ENCODE results near the gene GPR84. TPM values are rescaled to one million over a fixed set of nuclear protein-coding genes. Genes with fewer than 3 reads are reported as not detected.

GPR84 gene
- total and polyA plus RNA-seq, 2 of the 13 experiments (the other 11 are each of a cell fraction or from before 2014, with no cell fraction given) = not detected

GRCh38 chr12:54324617-54325441 is 39.5 kb downstream of the GPR84 start, which contains the start of gene COPZ1 (continued):
- TF ChIP-seq MXD3 (CRISPR knock-in tag; IDR thresholded peaks at IDR 0.05) = peak; percentile 71
- no peak for TF ChIP-seq LCORL (IDR thresholded peaks at IDR 0.05)
- peak; percentile 45; the same call in 1 of the 2 replicates for TF ChIP-seq LCORL (CRISPR knock-in tag; IDR thresholded peaks at IDR 0.05)
- peak; percentile 55 for TF ChIP-seq MIXL1 (CRISPR knock-in tag; IDR thresholded peaks at IDR 0.05)
- TF ChIP-seq TGIF2 (CRISPR knock-in tag; IDR thresholded peaks at IDR 0.05) = peak; percentile 30; the same call in 1 of the 2 replicates
- TF ChIP-seq NFYB (CRISPR knock-in tag; IDR thresholded peaks at IDR 0.05) = peak; percentile 96
- TF ChIP-seq NFE2L2 (IDR thresholded peaks at IDR 0.05; ENCODE audit: low read length) = no peak
- peak; percentile 96 for TF ChIP-seq YY1 (IDR thresholded peaks at IDR 0.05; ENCODE audit: insufficient read depth, insufficient replicate concordance, low read depth, low read length)
- peak; percentile 64; the same call in 1 of the 2 replicates for TF ChIP-seq ZNF136 (CRISPR knock-in tag; IDR thresholded peaks at IDR 0.05; ENCODE audit: low read depth)
- TF ChIP-seq NFRKB (IDR thresholded peaks at IDR 0.05) = peak; percentile 93
- TF ChIP-seq TERF1 (CRISPR knock-in tag; IDR thresholded peaks at IDR 0.05) = no peak
- TF ChIP-seq ZNF318 (CRISPR knock-in tag; IDR thresholded peaks at IDR 0.05) = no peak
- 0 out of 2 replicates have a peak, but pooled peaks have one; percentile 20 for TF ChIP-seq IKZF5 (CRISPR knock-in tag; IDR thresholded peaks at IDR 0.05)
- TF ChIP-seq GABPB1 (CRISPR knock-in tag; IDR thresholded peaks at IDR 0.05) = peak; percentile 46; the same call in 1 of the 2 replicates
- TF ChIP-seq RAD21 (CRISPR knock-in tag; IDR thresholded peaks at IDR 0.05) = peak; percentile 79
- TF ChIP-seq TOPORS (CRISPR knock-in tag; IDR thresholded peaks at IDR 0.05) = no peak
- TF ChIP-seq ZNF616 (CRISPR knock-in tag; IDR thresholded peaks at IDR 0.05; ENCODE audit: low read depth) = 0 out of 2 replicates have a peak, but pooled peaks have one; percentile 49
- peak; percentile 42; the same call in 1 of the 2 replicates for TF ChIP-seq TBX2 (CRISPR knock-in tag; IDR thresholded peaks at IDR 0.05; ENCODE audit: borderline replicate concordance)
